OCI-LY7 (cell line): Measurements from ENCODE around the gene KDM4B.

Experiments
- EZH2phosphoT487 ChIP-seq: fragments of 200-600 bp; sonication (generic); IDR thresholded peaks from 2 replicates; pipeline ENCODE4 v1.6.1; 2018; ENCODE audit warnings: low read depth, borderline replicate concordance, mild to moderate bottlenecking, mixed run types, antibody characterized with exemption, low read length, moderate library complexity, mixed read lengths
- TF ChIP-seq, protein P1 (sequence below): fragments of 200-600 bp; sonication (generic); conservative IDR thresholded peaks from 2 replicates; pipeline ENCODE4 v1.5.1; 2014; ENCODE audit warnings: mild to moderate bottlenecking, antibody characterized with exemption, low read length, moderate library complexity, mixed read lengths

DNA sequence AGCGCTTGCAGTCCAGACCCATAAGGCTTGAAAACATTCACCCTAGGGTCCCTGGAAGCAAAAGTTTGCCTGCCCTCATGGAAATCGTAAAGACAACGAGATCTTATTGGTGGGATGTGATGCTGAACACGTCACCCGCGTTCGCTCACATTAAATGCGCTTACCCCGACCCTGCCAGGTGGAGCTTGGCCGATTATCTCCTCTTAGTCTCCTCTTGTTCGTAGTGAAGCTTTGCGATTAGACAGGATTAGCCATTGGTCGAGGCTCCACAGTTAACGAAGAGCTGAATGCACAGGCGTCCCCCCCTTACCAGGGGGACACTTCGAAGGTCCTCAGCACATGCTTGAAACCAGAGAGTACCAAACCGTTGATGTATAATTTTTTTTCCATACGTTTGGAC, 16.0 kb upstream of the KDM4B start:
- TF ChIP-seq, protein P1, sequence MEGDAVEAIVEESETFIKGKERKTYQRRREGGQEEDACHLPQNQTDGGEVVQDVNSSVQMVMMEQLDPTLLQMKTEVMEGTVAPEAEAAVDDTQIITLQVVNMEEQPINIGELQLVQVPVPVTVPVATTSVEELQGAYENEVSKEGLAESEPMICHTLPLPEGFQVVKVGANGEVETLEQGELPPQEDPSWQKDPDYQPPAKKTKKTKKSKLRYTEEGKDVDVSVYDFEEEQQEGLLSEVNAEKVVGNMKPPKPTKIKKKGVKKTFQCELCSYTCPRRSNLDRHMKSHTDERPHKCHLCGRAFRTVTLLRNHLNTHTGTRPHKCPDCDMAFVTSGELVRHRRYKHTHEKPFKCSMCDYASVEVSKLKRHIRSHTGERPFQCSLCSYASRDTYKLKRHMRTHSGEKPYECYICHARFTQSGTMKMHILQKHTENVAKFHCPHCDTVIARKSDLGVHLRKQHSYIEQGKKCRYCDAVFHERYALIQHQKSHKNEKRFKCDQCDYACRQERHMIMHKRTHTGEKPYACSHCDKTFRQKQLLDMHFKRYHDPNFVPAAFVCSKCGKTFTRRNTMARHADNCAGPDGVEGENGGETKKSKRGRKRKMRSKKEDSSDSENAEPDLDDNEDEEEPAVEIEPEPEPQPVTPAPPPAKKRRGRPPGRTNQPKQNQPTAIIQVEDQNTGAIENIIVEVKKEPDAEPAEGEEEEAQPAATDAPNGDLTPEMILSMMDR: no peak
- no peak for TF ChIP-seq EZH2phosphoT487
